HG02798 (cell line): ENCODE results near the gene MYH11.
"Not testable (repeated sequence)": the region's sequence is repeated elsewhere in the genome, so short reads cannot be mapped to it uniquely, and the experiment has no call there.

ENCODE experiments used
- ATAC-seq: cut with Tn5 transposase; IDR thresholded peaks from one replicate; pipeline ENCODE4 v1.9.1; 2021; ENCODE audit warnings: mild to moderate bottlenecking; ENCODE audit not compliant: unreplicated experiment, poor library complexity

The MYH11 gene

GRCh38 chr16:15816228-15816627 is 40.6 kb downstream of the MYH11 start:
- ATAC-seq: no peak

- not testable (repeated sequence) for ATAC-seq
Measured at GRCh38 chr16:15812401-15812750, 44.5 kb downstream of the MYH11 start.

GRCh38 chr16:15811481-15812400 is 45.1 kb downstream of the MYH11 start:
- no peak for ATAC-seq

GRCh38 chr16:15810949-15811348 is 45.9 kb downstream of the MYH11 start:
- ATAC-seq: no peak

GRCh38 chr16:15810411-15810810 is 46.4 kb downstream of the MYH11 start:
- no peak for ATAC-seq

GRCh38 chr16:15809297-15809696 is 47.5 kb downstream of the MYH11 start:
- not testable (repeated sequence) for ATAC-seq

- no peak for ATAC-seq
Measured at GRCh38 chr16:15808071-15808470, 48.8 kb downstream of the MYH11 start.

GRCh38 chr16:15807603-15808009 is 49.2 kb downstream of the MYH11 start:
- ATAC-seq: no peak

- ATAC-seq: no peak
Measured at GRCh38 chr16:15803618-15804017, 53.2 kb downstream of the MYH11 start.

- no peak for ATAC-seq
Measured at GRCh38 chr16:15799851-15800495, 56.9 kb downstream of the MYH11 start.

- no peak for ATAC-seq
Measured at GRCh38 chr16:15798671-15799070, 58.2 kb downstream of the MYH11 start.

GRCh38 chr16:15796885-15797284 is 59.9 kb downstream of the MYH11 start:
- no peak for ATAC-seq

- ATAC-seq: no peak
Measured at GRCh38 chr16:15795615-15796014, 61.2 kb downstream of the MYH11 start.

- no peak for ATAC-seq
Measured at GRCh38 chr16:15792563-15792971, 64.3 kb downstream of the MYH11 start.

- ATAC-seq: no peak
Measured at GRCh38 chr16:15790458-15790857, 66.4 kb downstream of the MYH11 start.

- ATAC-seq: not testable (repeated sequence)
Measured at GRCh38 chr16:15789816-15790215, 67.0 kb downstream of the MYH11 start.

- no peak for ATAC-seq
Measured at GRCh38 chr16:15788846-15789239, 68.0 kb downstream of the MYH11 start.

GRCh38 chr16:15786501-15786900 is 70.3 kb downstream of the MYH11 start:
- no peak for ATAC-seq

- ATAC-seq: no peak
Measured at GRCh38 chr16:15785386-15786059, 71.3 kb downstream of the MYH11 start.

GRCh38 chr16:15783985-15784384 is 72.8 kb downstream of the MYH11 start:
- no peak for ATAC-seq
